T-cell (primary cell): ENCODE results near the gene STEAP3. TPM values are rescaled to one million over a fixed set of nuclear protein-coding genes. Genes with fewer than 3 reads are reported as not detected.

ENCODE experiments used
- ATAC-seq, 4 experiments: fragments of 200-7000 bp in 3 of 4; fragments of 150-1000 bp in 1 of 4; cut with Tn5 transposase; replicated peaks in 1 of 4; 1 replicate in 3 of 4; 2 replicates in 1 of 4; pipeline ENCODE4 v1.10.0; 2021; ENCODE audit warnings: moderate library complexity in 3 of 4, mild to moderate bottlenecking in 2 of 4, moderate number of reproducible peaks in 1 of 4
- CTCF ChIA-PET, 2 donors: fragments of 300-600 bp; sonication (Branson Sonifier 250); formaldehyde crosslinking; loops; one replicate each; lab custom pipeline; 2022; ENCODE audit warnings: antibody characterized with exemption in 2 of 2; lab: Charles Lee
- POLR2A ChIA-PET, 2 donors: fragments of 300-600 bp; sonication (Branson Sonifier 250); formaldehyde crosslinking; loops; one replicate each; lab custom pipeline; 2022; ENCODE audit warnings: antibody characterized with exemption in 2 of 2; lab: Charles Lee
- DNase-seq, 35 experiments: peaks; one replicate each; pipeline versions ENCODE4 v3.0.0 to v3.0.0-alpha.2; 2013 to 2023
- H3K27ac ChIP-seq: one replicate; pipeline ENCODE4 v1.5.1; 2013; ENCODE audit warnings: low read length
- H3K27me3 ChIP-seq, 2 experiments: replicated peaks in 1 of 2; 1 replicate in 1 of 2; 2 replicates in 1 of 2; pipeline versions ENCODE4 v1.6.1 to v1.7.0; 2013; ENCODE audit warnings: low read length in 1 of 2, mixed read lengths in 1 of 2; ENCODE audit not compliant: control insufficient read depth in 2 of 2, insufficient read depth in 2 of 2; ENCODE audit errors: extremely low read depth in 1 of 2
- H3K36me3 ChIP-seq, 2 donors: 1 replicate in 1 of 2; 2 replicates in 1 of 2; pipeline versions ENCODE4 v1.6.1 to v1.7.0; 2013; ENCODE audit warnings: low read length in 1 of 2; ENCODE audit not compliant: control insufficient read depth in 2 of 2, insufficient read depth in 1 of 2; ENCODE audit errors: extremely low read depth in 1 of 2
- H3K4me1 ChIP-seq, 2 experiments: 1 replicate in 1 of 2; 2 replicates in 1 of 2; pipeline versions ENCODE4 v1.6.1 to v1.7.0; 2013; ENCODE audit warnings: low read length in 2 of 2, mixed read lengths in 1 of 2; ENCODE audit not compliant: insufficient read depth in 2 of 2, control insufficient read depth in 1 of 2; ENCODE audit errors: extremely low read depth in 1 of 2
- H3K4me3 ChIP-seq, 2 donors: 1 replicate in 1 of 2; 2 replicates in 1 of 2; pipeline versions ENCODE4 v1.5.1 to v1.7.0; 2013; ENCODE audit warnings: mild to moderate bottlenecking in 2 of 2, low read length in 1 of 2, moderate library complexity in 1 of 2; ENCODE audit not compliant: control insufficient read depth in 1 of 2; ENCODE audit errors: extremely low read depth in 1 of 2
- H3K9me3 ChIP-seq: 2 replicates; pipeline ENCODE4 v1.7.0; 2013
- H3K27ac Mint-ChIP-seq, 2 donors: one replicate each; pipeline ENCODE4 v1.8.0; 2020 to 2021; ENCODE audit warnings: mild to moderate bottlenecking in 2 of 2, mixed read lengths in 2 of 2
- H3K27me3 Mint-ChIP-seq, 2 donors: one replicate each; pipeline ENCODE4 v1.8.0; 2021 to 2022; ENCODE audit warnings: mixed read lengths in 2 of 2
- H3K36me3 Mint-ChIP-seq: one replicate; pipeline ENCODE4 v1.8.0; 2021; ENCODE audit warnings: mixed read lengths
- H3K4me1 Mint-ChIP-seq, 3 donors: one replicate each; pipeline ENCODE4 v1.8.0; 2020 to 2022; ENCODE audit warnings: mixed read lengths in 3 of 3, mild to moderate bottlenecking in 1 of 3
- H3K4me3 Mint-ChIP-seq, 3 donors: one replicate each; pipeline ENCODE4 v1.8.0; 2020 to 2022; ENCODE audit warnings: mild to moderate bottlenecking in 3 of 3, mixed read lengths in 3 of 3, moderate library complexity in 3 of 3
- H3K9me3 Mint-ChIP-seq, 3 donors: one replicate each; pipeline ENCODE4 v1.8.0; 2020 to 2022; ENCODE audit warnings: mixed read lengths in 3 of 3
- WGBS: methylation state at CpG from one replicate; pipeline ENCODE4 v1.1.5; 2013; ENCODE audit warnings: missing lambda C conversion rate; ENCODE audit not compliant: insufficient coverage; 5-methylcytosine and 5-hydroxymethylcytosine counted together
- total RNA-seq, 35 experiments: library from RNA in 6 of 35; stranded (reverse) in 6 of 35; fragments of 120-200 nt in 1 of 35; gene quantifications; one replicate each; pipeline versions ENCODE4 v1.2.1 to v1.2.4 and lab custom pipeline; 2013 to 2026

The STEAP3 gene
- total RNA-seq, 5 donors from 2014 or later (not counting 1 experiment from before 2014, with no cell fraction given) = 0.20 to 0.46 (median 0.23) TPM

DNA sequence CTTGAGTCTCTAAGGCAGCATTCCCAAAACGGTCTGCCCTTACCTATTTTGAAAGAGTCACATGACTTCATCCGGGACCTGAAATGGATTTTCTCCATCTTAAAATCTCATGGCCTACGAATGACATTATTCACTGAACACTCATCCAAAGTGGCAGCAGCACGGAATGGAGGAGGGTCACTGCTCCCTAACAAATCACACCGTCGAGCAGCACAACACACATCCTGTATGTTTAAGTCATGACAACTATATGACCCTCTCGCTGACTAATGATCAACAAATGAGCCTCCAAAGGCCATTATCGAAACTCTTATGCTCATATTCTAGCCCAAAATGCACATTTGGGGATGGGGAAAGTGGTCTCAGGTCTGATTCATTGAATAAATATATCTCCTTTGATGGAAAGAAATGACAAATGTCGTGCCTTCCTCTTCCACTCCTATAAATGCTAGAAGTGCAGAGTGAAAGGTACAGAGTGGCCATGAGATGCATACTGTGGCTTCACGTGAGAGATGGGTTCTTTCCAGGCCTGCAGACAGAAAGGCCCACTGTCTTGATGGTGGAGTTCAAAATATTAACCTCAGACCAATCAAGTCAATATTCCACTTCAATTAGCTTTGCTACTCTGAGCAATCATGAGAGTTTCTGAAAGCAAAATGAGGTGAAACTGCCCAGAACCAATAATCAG, 72.2 kb downstream of the STEAP3 start:
- Histone ChIP-seq H3K36me3 (peaks cover 0 to 2% of the 10 kb centered on the region in 2 donors), H3K4me3 (no peak overlapping the region), H3K27ac (no peak overlapping the region), H3K4me1 (peaks cover 0 to 2% of the 10 kb centered on the region in 2 experiments), H3K27me3 (no peaks in the 10 kb centered on the region), H3K9me3 (no peaks in the 10 kb centered on the region)
- Mint-ChIP-seq H3K4me1 (peaks cover 0 to 4% (median 3%) of the 10 kb centered on the region in 3 donors), H3K36me3 (peaks cover 5% of the 10 kb centered on the region), H3K9me3 (peaks cover 0 to 5% (median 0%) of the 10 kb centered on the region in 3 donors), H3K27me3 (no peaks in the 10 kb centered on the region), H3K4me3 (no peak overlapping the region), H3K27ac (no peak overlapping the region)
- ChIA-PET POLR2A (no interaction called here), CTCF (no interaction called here)
- no peak for ATAC-seq
- 86% methylated on average over 2 of the region's 10 CpGs for WGBS
- DNase-seq = no peak

DNA sequence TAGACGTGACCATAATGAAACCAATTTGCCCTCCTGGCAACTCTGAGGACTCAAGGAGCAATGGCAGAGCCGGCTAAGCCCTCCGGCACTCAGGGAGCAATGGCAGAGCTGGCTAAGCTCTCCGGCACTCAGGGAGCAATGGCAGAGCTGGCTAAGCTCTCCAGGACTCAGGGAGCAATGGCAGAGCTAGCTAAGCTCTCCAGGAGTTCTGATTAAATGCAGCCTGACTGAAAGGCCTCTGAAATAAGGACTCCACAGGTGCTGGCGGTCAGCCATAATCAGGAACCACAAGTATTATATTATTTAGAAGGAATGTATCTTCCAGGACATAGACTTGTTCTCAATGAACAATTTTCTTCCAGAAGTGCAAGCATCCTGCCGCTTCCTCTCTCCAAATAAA, 77.8 kb downstream of the STEAP3 start:
- 92% methylated on average over 4 of the region's 6 CpGs for WGBS
- ChIA-PET CTCF (no interaction called here), POLR2A (no interaction called here)
- H3K4me3 Mint-ChIP-seq = no peak overlapping the region
- Histone ChIP-seq H3K4me3 (no peak overlapping the region), H3K9me3 (no peaks in the 10 kb centered on the region), H3K27ac (no peak overlapping the region), H3K36me3 (no peaks in the 10 kb centered on the region), H3K27me3 (no peaks in the 10 kb centered on the region), H3K4me1 (no peaks in the 10 kb centered on the region)
- no peak for DNase-seq
- peaks cover 0 to 5% (median 0%) of the 10 kb centered on the region in 3 donors for H3K9me3 Mint-ChIP-seq
- no peak for ATAC-seq
- peaks cover 17% of the 10 kb centered on the region for H3K36me3 Mint-ChIP-seq
- no peaks in the 10 kb centered on the region for H3K4me1 Mint-ChIP-seq
- no peak overlapping the region for H3K27ac Mint-ChIP-seq
- no peaks in the 10 kb centered on the region for H3K27me3 Mint-ChIP-seq

DNA sequence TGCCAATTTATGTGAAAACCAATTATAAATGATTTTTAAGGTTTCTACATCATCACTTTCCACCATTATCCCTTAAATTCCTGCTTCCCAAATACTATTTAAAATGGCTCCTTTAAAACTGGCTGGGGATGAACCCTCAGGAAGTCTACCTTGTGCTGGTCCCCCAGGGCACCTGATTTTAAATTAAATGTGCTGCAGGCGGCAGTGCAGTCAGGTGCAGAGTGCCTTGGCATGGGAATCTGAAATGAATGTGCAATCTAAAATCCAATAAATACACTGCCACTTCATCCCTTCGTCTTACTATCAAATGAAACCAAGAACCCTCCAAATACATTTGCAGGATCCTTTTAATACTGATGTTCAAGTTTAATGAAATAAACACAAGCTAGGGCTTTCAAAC, 81.2 kb downstream of the STEAP3 start:
- H3K36me3 ChIP-seq = no peaks in the 10 kb centered on the region
- Mint-ChIP-seq H3K27ac (no peak overlapping the region), H3K36me3 (peaks cover 21% of the 10 kb centered on the region), H3K9me3 (peaks cover 0 to 5% (median 0%) of the 10 kb centered on the region in 3 donors), H3K4me1 (no peaks in the 10 kb centered on the region), H3K4me3 (no peak overlapping the region), H3K27me3 (no peaks in the 10 kb centered on the region)
- no CpG with 5 or more reads among the region's 2 CpGs for WGBS
- no peak overlapping the region for H3K27ac ChIP-seq
- H3K4me1 ChIP-seq = no peaks in the 10 kb centered on the region
- no peak for DNase-seq
- no peak overlapping the region for H3K4me3 ChIP-seq
- no peaks in the 10 kb centered on the region for H3K27me3 ChIP-seq
- H3K9me3 ChIP-seq = no peaks in the 10 kb centered on the region
- no peak for ATAC-seq
- ChIA-PET POLR2A (no interaction called here), CTCF (no interaction called here)

DNA sequence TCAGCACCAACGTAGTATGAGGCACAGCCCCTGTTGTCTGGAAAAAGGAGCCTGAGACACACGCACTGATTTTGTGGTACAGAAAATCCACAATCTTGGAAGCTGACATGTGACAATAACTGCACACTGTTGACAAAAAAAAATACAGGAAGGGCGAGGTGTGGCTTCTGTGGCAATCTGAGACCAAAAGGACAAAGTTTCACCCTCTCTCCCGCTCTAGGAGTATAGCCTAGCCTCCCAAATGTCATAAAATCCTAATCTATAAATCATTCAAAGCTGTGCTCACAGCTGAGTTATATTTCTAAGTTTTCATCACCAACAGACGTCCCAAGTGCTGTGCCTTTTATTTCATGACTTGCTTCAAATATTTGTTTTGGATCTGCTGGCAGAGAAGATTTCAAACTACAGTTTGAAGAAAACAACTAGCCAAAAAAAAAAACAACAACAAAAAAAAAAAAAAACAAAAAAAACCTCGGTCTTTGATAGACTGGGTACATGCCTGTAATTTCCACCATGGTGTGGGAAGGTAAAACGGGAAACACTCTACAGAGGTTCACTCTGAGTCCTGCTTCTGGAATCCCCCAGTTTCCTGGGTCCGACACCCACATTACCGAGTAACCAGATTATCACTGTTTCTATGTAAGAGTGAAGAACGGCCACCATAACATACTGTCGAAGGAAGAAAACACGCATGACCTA, 82.0 kb downstream of the STEAP3 start:
- no peak overlapping the region for H3K27ac Mint-ChIP-seq
- H3K27me3 Mint-ChIP-seq = no peaks in the 10 kb centered on the region
- H3K4me1 ChIP-seq = no peaks in the 10 kb centered on the region
- no peak for DNase-seq
- H3K4me3 ChIP-seq = no peak overlapping the region
- ATAC-seq = no peak
- H3K9me3 ChIP-seq = no peaks in the 10 kb centered on the region
- POLR2A ChIA-PET = no interaction called here
- 83% methylated on average over 3 of the region's 12 CpGs for WGBS
- H3K36me3 Mint-ChIP-seq = peaks cover 17% of the 10 kb centered on the region
- H3K27me3 ChIP-seq = no peaks in the 10 kb centered on the region
- H3K36me3 ChIP-seq = no peaks in the 10 kb centered on the region
- H3K9me3 Mint-ChIP-seq = no peaks in the 10 kb centered on the region
- H3K4me3 Mint-ChIP-seq = no peak overlapping the region
- no peaks in the 10 kb centered on the region for H3K4me1 Mint-ChIP-seq
- CTCF ChIA-PET = no interaction called here
- H3K27ac ChIP-seq = no peak overlapping the region

DNA sequence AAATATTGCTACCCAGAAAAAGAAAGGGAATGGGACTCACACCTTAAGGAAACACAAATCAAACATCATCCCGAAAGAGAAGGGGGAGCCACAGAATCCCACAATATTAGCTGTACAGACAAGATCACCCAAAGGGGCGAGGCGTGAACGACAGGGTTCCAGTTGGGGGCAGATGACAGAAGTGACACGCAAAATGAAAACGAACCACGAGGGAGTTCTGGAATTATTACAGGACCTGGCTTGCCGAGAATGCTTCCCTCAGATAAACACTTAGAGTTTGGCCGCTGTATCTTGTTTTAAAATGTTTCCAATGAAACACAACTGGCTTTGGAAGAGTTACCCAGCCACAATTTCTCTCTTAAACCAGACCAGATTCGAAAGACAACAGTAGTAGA, 82.6 kb downstream of the STEAP3 start:
- no peak overlapping the region for H3K4me3 ChIP-seq
- DNase-seq = no peak
- no peaks in the 10 kb centered on the region for H3K9me3 Mint-ChIP-seq
- ChIA-PET POLR2A (no interaction called here), CTCF (no interaction called here)
- H3K27me3 ChIP-seq = no peaks in the 10 kb centered on the region
- H3K36me3 Mint-ChIP-seq = peaks cover 17% of the 10 kb centered on the region
- H3K9me3 ChIP-seq = no peaks in the 10 kb centered on the region
- no peaks in the 10 kb centered on the region for H3K4me1 ChIP-seq
- H3K4me1 Mint-ChIP-seq = no peaks in the 10 kb centered on the region
- no peak overlapping the region for H3K27ac Mint-ChIP-seq
- H3K4me3 Mint-ChIP-seq = no peak overlapping the region
- ATAC-seq = no peak
- H3K27ac ChIP-seq = no peak overlapping the region
- no peaks in the 10 kb centered on the region for H3K27me3 Mint-ChIP-seq
- WGBS = 86% methylated on average over 4 of the region's 10 CpGs
- H3K36me3 ChIP-seq = no peaks in the 10 kb centered on the region

DNA sequence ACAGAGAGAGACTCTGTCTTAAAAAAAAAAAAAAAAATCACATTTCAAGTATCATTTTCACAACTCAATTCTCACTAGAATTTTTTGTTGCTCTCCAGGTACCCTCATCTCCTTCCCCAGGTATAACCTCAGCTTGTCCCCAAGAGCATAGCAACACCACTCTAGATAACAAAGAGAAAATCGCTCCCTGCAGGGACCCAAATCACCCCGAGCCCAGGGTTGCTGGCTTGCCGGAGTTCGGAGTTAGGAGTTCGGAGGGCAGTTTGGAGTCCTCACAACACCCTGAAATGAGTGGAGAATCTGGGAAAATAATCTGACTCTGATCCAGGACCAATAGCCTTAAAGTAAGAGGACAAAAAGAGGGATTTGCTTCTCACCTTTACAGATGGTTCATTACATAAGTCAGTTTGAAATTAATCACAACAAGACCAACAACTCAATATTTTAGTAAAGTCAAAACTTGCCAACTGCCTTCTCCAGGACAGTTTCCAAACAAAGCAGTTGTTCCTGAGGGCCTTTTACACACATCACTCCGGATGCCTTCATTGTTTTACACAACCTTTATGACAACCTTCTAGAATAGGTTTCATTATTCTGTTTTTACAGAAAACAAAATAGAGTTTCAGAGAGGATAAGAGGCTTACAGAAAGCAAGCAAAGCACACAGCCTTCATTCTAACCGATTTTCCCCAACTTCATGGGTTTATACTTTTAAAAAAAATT, 83.9 kb downstream of the STEAP3 start:
- H3K27ac Mint-ChIP-seq = no peak overlapping the region
- WGBS = 92% methylated on average over 4 of the region's 7 CpGs
- Histone ChIP-seq H3K36me3 (no peaks in the 10 kb centered on the region), H3K4me3 (no peak overlapping the region), H3K9me3 (no peaks in the 10 kb centered on the region), H3K27me3 (no peaks in the 10 kb centered on the region), H3K4me1 (no peaks in the 10 kb centered on the region), H3K27ac (no peak overlapping the region)
- no peak overlapping the region for H3K4me3 Mint-ChIP-seq
- H3K9me3 Mint-ChIP-seq = no peaks in the 10 kb centered on the region
- no peaks in the 10 kb centered on the region for H3K27me3 Mint-ChIP-seq
- POLR2A ChIA-PET = no interaction called here
- CTCF ChIA-PET = no interaction called here
- ATAC-seq (no peak), DNase-seq (no peak)
- H3K36me3 Mint-ChIP-seq = peaks cover 23% of the 10 kb centered on the region
- H3K4me1 Mint-ChIP-seq = no peaks in the 10 kb centered on the region
